Panc1 (cell line): Measurements from ENCODE around the gene CUEDC2. TPM values are rescaled to one million over a fixed set of nuclear protein-coding genes. Genes with fewer than 3 reads are reported as not detected.

Experiments
- ATAC-seq: fragments of 200-7000 bp; cut with Tn5 transposase; 2 replicates; pipeline ENCODE4 v1.9.1; 2020; ENCODE audit warnings: mild to moderate bottlenecking, moderate library complexity
- BruUV-seq: library from RNA; stranded (reverse); fragments of 400-500 nt; replicated peaks from 2 replicates; lab custom pipeline; 2021; lab: Mats Ljungman, UMichigan
- CTCF ChIA-PET: fragments of 300-600 bp; sonication (Branson Sonifier 250); formaldehyde crosslinking; loops from one replicate; lab custom pipeline; 2022; ENCODE audit warnings: antibody characterized with exemption; lab: Charles Lee
- POLR2A ChIA-PET: fragments of 300-600 bp; sonication (Branson Sonifier 250); formaldehyde crosslinking; loops from one replicate; lab custom pipeline; 2022; ENCODE audit warnings: antibody characterized with exemption; lab: Charles Lee
- DNase-seq: peaks from one replicate; pipeline ENCODE4 v3.0.0-alpha.2; 2010; ENCODE audit warnings: low read depth, low spot score
- H3K27ac ChIP-seq: 2 replicates; pipeline ENCODE4 v1.5.1; 2011; ENCODE audit warnings: mild to moderate bottlenecking, low read length, inconsistent platforms
- H3K27me3 ChIP-seq: fragments of 200-500 bp; sonication (Bioruptor generic); 2 replicates; pipeline ENCODE4 v1.6.0; 2014; ENCODE audit warnings: low read length, inconsistent platforms; ENCODE audit not compliant: control insufficient read depth, insufficient read depth
- H3K36me3 ChIP-seq: fragments of 200-500 bp; sonication (Bioruptor generic); 2 replicates; pipeline ENCODE4 v1.5.1; 2014; ENCODE audit warnings: inconsistent platforms, mild to moderate bottlenecking, low read length, moderate library complexity; ENCODE audit not compliant: control insufficient read depth, insufficient read depth
- H3K4me1 ChIP-seq: 2 replicates; pipeline ENCODE4 v1.5.1; 2011; ENCODE audit warnings: inconsistent platforms, mild to moderate bottlenecking, low read length, moderate library complexity; ENCODE audit not compliant: control insufficient read depth, insufficient read depth
- H3K4me3 ChIP-seq, 2 experiments: 2 replicates each; pipeline ENCODE4 v1.5.1; 2011 to 2012; ENCODE audit warnings: low read depth in 2 of 2, low read length in 2 of 2, mild to moderate bottlenecking in 2 of 2, inconsistent platforms in 1 of 2, moderate library complexity in 1 of 2
- H3K9me3 ChIP-seq: fragments of 200-500 bp; sonication (Bioruptor generic); 2 replicates; pipeline ENCODE4 v1.5.1; 2014; ENCODE audit warnings: low read depth, mild to moderate bottlenecking, inconsistent platforms, low read length, moderate library complexity; ENCODE audit not compliant: control insufficient read depth, insufficient read depth
- CTCF ChIP-seq: fragments of 450-650 bp; IDR thresholded peaks from 2 replicates; pipeline ENCODE4 v1.5.1; 2017; ENCODE audit warnings: mild to moderate bottlenecking
- POLR2AphosphoS5 ChIP-seq: IDR thresholded peaks from 2 replicates; pipeline ENCODE4 v1.6.1; 2012; ENCODE audit warnings: mild to moderate bottlenecking, low read depth, low read length, moderate library complexity
- REST ChIP-seq, 2 experiments: IDR thresholded peaks; 2 replicates each; pipeline ENCODE4 v1.6.1; 2011 to 2012; ENCODE audit warnings: low read depth in 2 of 2, control low read depth in 1 of 2, low read length in 1 of 2, mild to moderate bottlenecking in 1 of 2, moderate library complexity in 1 of 2; ENCODE audit not compliant: insufficient read depth in 1 of 2
- SIN3A ChIP-seq: IDR thresholded peaks from 2 replicates; pipeline ENCODE4 v1.6.1; 2012; ENCODE audit warnings: low read depth, mild to moderate bottlenecking, low read length, moderate library complexity, borderline replicate concordance; ENCODE audit not compliant: insufficient read depth
- TCF7L2 ChIP-seq: IDR thresholded peaks from 2 replicates; pipeline ENCODE4 v1.6.1; 2011; ENCODE audit warnings: mild to moderate bottlenecking, low read depth, low read length, inconsistent platforms
- in situ Hi-C: cut with HindIII; loops from 2 replicates; pipeline ENCODE4 v1.10.0; 2016; ENCODE audit warnings: low sequenced_read_pairs, low pct_unique_long_range_greater_than_20kb
- intact Hi-C: fragments of 100-400 bp; cut with micrococcal nuclease; formaldehyde crosslinking; loops from one replicate; pipeline ENCODE4 v1.10.0; 2022; ENCODE audit not compliant: unreplicated experiment
- total RNA-seq: library from RNA; stranded (reverse); gene quantifications from one replicate; pipeline ENCODE4 v1.2.1, GENCODE V29; 2021; ENCODE audit not compliant: unreplicated experiment

The CUEDC2 gene
- total RNA-seq, 1 experiment from 2014 or later = 79.3 TPM

GRCh38 chr10:102462512-102463054 lies 30.2 kb upstream of the CUEDC2 start:
- BruUV-seq = TSS peak; percentile 66
- TF ChIP-seq SIN3A = no peak
- TF ChIP-seq CTCF = no peak
- TF ChIP-seq REST (IDR thresholded peaks at IDR 0.05; ENCODE audit: insufficient read depth in 1 of 2, low read depth in 2 of 2, low read length in 1 of 2) = no peak
- TF ChIP-seq POLR2AphosphoS5 = no peak
- TF ChIP-seq TCF7L2 = no peak
- DNase-seq = no peak
- intact Hi-C loops = no loop called here
- H3K36me3 ChIP-seq = peaks cover 3% of the 10 kb centered on the region; the same call in 1 of the 2 replicates
- POLR2A ChIA-PET = interaction anchor here (0.6 kb wide), 2 partner anchors 12 to 20 kb away, joined by 3 read pairs; no protein-coding TSS in a partner anchor
- ATAC-seq = 0 out of 2 replicates have a peak, but pooled peaks have one; percentile 2
- no peaks in the 10 kb centered on the region for H3K27me3 ChIP-seq
- no peak overlapping the region for H3K27ac ChIP-seq
- CTCF ChIA-PET = no interaction called here
- peak overlapping the region; percentile 14 to 35; a peak in 3 of 4 replicates for H3K4me3 ChIP-seq
- H3K9me3 ChIP-seq = no peaks in the 10 kb centered on the region
- in situ Hi-C loops = no loop called here
- H3K4me1 ChIP-seq = peaks cover 23% of the 10 kb centered on the region

GRCh38 chr10:102461187-102462054 lies 29.0 kb upstream of the CUEDC2 start:
- in situ Hi-C loops = no loop called here

More at GRCh38 chr10:102461187-102462054, 29.0 kb upstream of the CUEDC2 start:
- POLR2A ChIA-PET = interaction anchor here (0.7 to 1.4 kb wide), 2 partner anchors 11 to 40 kb away, joined by 4 to 6 read pairs; no protein-coding TSS in a partner anchor
- DNase-seq (no peak), ATAC-seq (peak; percentile 97)
- H3K9me3 ChIP-seq = no peaks in the 10 kb centered on the region
- intact Hi-C loops = no loop called here
- H3K27ac ChIP-seq = peak overlapping the region; percentile 86
- 0 out of 2 replicates have a peak, but pooled peaks have one; percentile 46 for TF ChIP-seq SIN3A
- peak; percentile 68 to 85 for TF ChIP-seq REST (IDR thresholded peaks at IDR 0.05; ENCODE audit: insufficient read depth in 1 of 2, low read depth in 2 of 2, low read length in 1 of 2)
- no peak for TF ChIP-seq CTCF
- peak; percentile 48; the same call in 1 of the 2 replicates for TF ChIP-seq TCF7L2
- TF ChIP-seq POLR2AphosphoS5 = peak; percentile 66; the same call in 1 of the 2 replicates
- H3K4me3 ChIP-seq = peak overlapping the region; percentile 60 to 83
- H3K27me3 ChIP-seq = no peaks in the 10 kb centered on the region
- BruUV-seq = no TSS peak
- H3K4me1 ChIP-seq = peaks cover 23% of the 10 kb centered on the region
- CTCF ChIA-PET = interaction anchor here (0.6 kb wide), 1 partner anchor 41 kb away, joined by 3 read pairs; the partner anchor contains the start of gene ACTR1A
- peaks cover 3% of the 10 kb centered on the region; the same call in 1 of the 2 replicates for H3K36me3 ChIP-seq
